Suppressor macrophage (primary cell): Measurements from ENCODE around the gene CELSR1.
"Not testable (repeated sequence)": the region's sequence is repeated elsewhere in the genome, so short reads cannot be mapped to it uniquely, and the experiment has no call there.

Experiments
- DNase-seq, 4 experiments: peaks; one replicate each; pipeline ENCODE4 v3.0.0-alpha.2; 2020 to 2022

CELSR1 gene

GRCh38 chr22:46482056-46482675 is 55.3 kb downstream of the CELSR1 start:
- peak; percentile 43 to 72 (median 61) for DNase-seq

- no peak for DNase-seq
Observed at GRCh38 chr22:46481386-46481785, 56.0 kb downstream of the CELSR1 start.

GRCh38 chr22:46480396-46480795 is 57.0 kb downstream of the CELSR1 start:
- DNase-seq, result no peak

GRCh38 chr22:46479046-46479445 is 58.4 kb downstream of the CELSR1 start:
- no peak for DNase-seq

GRCh38 chr22:46478083-46478551 is 59.3 kb downstream of the CELSR1 start:
- DNase-seq, result no peak

GRCh38 chr22:46476547-46476941 is 60.9 kb downstream of the CELSR1 start:
- DNase-seq, result peak; percentile 70 to 90 (median 76)

GRCh38 chr22:46473896-46474557 is 63.4 kb downstream of the CELSR1 start:
- DNase-seq, result no peak

GRCh38 chr22:46473021-46473779 is 64.2 kb downstream of the CELSR1 start:
- DNase-seq, result no peak

- DNase-seq, result no peak
Observed at GRCh38 chr22:46472722-46473016, 64.8 kb downstream of the CELSR1 start.

- no peak for DNase-seq
Observed at GRCh38 chr22:46471901-46472721, 65.3 kb downstream of the CELSR1 start.

- not testable (repeated sequence) for DNase-seq
Observed at GRCh38 chr22:46471330-46471729, 66.1 kb downstream of the CELSR1 start.

GRCh38 chr22:46469711-46470110 is 67.7 kb downstream of the CELSR1 start:
- no peak for DNase-seq

GRCh38 chr22:46467006-46467405 is 70.4 kb downstream of the CELSR1 start:
- no peak for DNase-seq

GRCh38 chr22:46466255-46466676 is 71.2 kb downstream of the CELSR1 start:
- no peak for DNase-seq

- no peak for DNase-seq
Observed at GRCh38 chr22:46465793-46466192, 71.6 kb downstream of the CELSR1 start.

- no peak for DNase-seq
Observed at GRCh38 chr22:46465345-46465720, 72.1 kb downstream of the CELSR1 start.

GRCh38 chr22:46464701-46465344 is 72.6 kb downstream of the CELSR1 start:
- DNase-seq, result no peak

- no peak for DNase-seq
Observed at GRCh38 chr22:46464296-46464695, 73.1 kb downstream of the CELSR1 start.

- DNase-seq, result no peak
Observed at GRCh38 chr22:46463435-46464227, 73.8 kb downstream of the CELSR1 start.

- DNase-seq, result no peak
Observed at GRCh38 chr22:46462726-46463371, 74.6 kb downstream of the CELSR1 start.

GRCh38 chr22:46461566-46462180 is 75.7 kb downstream of the CELSR1 start:
- DNase-seq, result no peak
